ENCODE results near the gene SBK1.

- TF ChIP-seq CTCF (conservative IDR thresholded peaks at IDR 0.05 in 1 of 2, IDR thresholded peaks at IDR 0.05 in 1 of 2; ENCODE audit: low read depth in 1 of 2, low read length in 2 of 2), result no peak
- TF ChIP-seq EZH2 (IDR thresholded peaks at IDR 0.05; ENCODE audit: low read length, missing control alignments), result no peak
Measured at GRCh38 chr16:28289048-28289447, 3.3 kb upstream of the SBK1 start.

All from fibroblast of lung (primary cell).